Astrocyte of the spinal cord (primary cell): ENCODE measurements around the gene TIMM17A.

Source experiments
- DNase-seq: peaks from one replicate; pipeline ENCODE4 v3.0.0; 2011; ENCODE audit warnings: low read depth, low spot score
- H3K4me3 ChIP-seq: 2 replicates; pipeline ENCODE4 v1.5.1; 2011; ENCODE audit warnings: low read depth, mild to moderate bottlenecking, low read length, moderate library complexity
- in situ Hi-C: cut with HindIII; loops from 2 replicates; pipeline ENCODE4 v1.10.0; 2017; ENCODE audit warnings: low sequenced_read_pairs
- TF ChIP-seq, protein P1 (sequence below): IDR thresholded peaks from 2 replicates; pipeline ENCODE4 v1.5.1; 2012; ENCODE audit warnings: low read depth, mild to moderate bottlenecking, low read length, inconsistent platforms

TIMM17A gene

GRCh38 chr1:201982082-201982622 lies 26.8 kb downstream of the TIMM17A start:
- H3K4me3 ChIP-seq = peak overlapping the region; percentile 53
- peak; percentile 7 for DNase-seq
- in situ Hi-C loops = no loop called here
- TF ChIP-seq, protein P1, sequence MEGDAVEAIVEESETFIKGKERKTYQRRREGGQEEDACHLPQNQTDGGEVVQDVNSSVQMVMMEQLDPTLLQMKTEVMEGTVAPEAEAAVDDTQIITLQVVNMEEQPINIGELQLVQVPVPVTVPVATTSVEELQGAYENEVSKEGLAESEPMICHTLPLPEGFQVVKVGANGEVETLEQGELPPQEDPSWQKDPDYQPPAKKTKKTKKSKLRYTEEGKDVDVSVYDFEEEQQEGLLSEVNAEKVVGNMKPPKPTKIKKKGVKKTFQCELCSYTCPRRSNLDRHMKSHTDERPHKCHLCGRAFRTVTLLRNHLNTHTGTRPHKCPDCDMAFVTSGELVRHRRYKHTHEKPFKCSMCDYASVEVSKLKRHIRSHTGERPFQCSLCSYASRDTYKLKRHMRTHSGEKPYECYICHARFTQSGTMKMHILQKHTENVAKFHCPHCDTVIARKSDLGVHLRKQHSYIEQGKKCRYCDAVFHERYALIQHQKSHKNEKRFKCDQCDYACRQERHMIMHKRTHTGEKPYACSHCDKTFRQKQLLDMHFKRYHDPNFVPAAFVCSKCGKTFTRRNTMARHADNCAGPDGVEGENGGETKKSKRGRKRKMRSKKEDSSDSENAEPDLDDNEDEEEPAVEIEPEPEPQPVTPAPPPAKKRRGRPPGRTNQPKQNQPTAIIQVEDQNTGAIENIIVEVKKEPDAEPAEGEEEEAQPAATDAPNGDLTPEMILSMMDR = no peak

DNA sequence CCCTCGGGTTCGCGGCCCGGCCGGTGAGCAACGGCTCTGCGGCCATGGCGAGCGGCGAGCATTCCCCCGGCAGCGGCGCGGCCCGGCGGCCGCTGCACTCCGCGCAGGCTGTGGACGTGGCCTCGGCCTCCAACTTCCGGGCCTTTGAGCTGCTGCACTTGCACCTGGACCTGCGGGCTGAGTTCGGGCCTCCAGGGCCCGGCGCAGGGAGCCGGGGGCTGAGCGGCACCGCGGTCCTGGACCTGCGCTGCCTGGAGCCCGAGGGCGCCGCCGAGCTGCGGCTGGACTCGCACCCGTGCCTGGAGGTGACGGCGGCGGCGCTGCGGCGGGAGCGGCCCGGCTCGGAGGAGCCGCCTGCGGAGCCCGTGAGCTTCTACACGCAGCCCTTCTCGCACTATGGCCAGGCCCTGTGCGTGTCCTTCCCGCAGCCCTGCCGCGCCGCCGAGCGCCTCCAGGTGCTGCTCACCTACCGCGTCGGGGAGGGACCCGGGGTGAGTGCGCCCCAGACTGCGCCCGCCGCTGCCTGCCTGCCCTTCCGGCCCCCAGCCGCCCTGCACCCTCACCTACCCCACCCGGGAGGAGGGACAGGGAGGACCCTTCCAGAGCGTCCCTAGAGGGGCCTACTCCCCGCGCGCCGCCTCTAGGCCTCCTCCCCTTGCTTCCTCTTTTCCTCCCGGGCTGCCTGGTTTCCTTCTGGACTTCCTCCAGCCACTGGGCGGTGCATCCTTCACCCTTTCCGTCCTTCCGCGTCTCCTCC lies 27.5 kb downstream of the TIMM17A start, which contains the start of gene RNPEP:
TSS of gene RNPEP (plus strand) at position 26 of the 757 bp plus-strand sequence. CDS start at position 45, 19 bp downstream.
- TF ChIP-seq, protein P1 = no peak
- in situ Hi-C loops = no loop called here
- peak; percentile 67 for DNase-seq
- peak within 1 kb of the TSS; percentile 53 for H3K4me3 ChIP-seq

DNA sequence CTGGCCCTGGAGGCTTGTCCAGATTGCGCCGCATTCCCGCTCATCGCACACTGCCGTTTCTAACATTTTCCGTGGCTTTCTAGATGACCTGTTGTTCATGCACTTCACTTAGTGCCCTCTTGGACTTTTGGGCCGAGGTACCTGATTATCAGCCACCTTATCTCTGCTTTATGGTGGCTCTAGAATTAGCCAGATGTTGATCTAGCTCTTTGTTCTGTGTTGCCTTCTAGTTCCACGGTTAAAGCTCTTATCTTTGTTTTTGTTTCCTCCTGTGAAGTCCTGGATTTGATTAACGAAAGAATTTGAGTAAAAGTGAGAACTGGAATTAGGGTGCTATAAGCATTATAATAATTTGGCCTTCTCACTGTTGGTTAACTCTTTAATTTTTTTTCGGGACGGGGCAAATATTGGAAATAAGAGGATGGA lies 28.1 kb downstream of the TIMM17A start:
- peak overlapping the region; percentile 53 for H3K4me3 ChIP-seq
- in situ Hi-C loops = no loop called here
- TF ChIP-seq, protein P1 = no peak
- no peak for DNase-seq

DNA sequence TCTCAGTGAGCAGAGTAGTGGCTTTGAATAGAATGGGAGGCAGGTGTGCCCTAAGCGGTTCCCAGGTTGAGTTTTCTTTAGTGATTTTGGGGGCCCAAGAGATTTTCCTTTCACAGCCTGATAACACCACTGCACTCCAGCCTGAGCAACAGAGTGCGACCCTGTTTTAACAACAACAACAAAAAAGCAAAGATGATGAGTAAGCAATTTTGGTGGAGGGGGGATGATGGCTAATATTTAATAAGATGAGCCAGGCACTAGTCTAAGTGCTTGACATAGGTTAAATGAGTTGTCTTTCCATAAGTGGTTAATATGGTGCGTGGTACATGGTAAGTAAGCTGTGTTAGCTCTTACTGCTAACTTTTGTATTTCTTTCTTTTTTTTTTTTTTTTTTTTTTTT lies 29.1 kb downstream of the TIMM17A start:
- DNase-seq = no peak
- no peak overlapping the region for H3K4me3 ChIP-seq
- TF ChIP-seq, protein P1 = no peak
- in situ Hi-C loops = no loop called here

DNA sequence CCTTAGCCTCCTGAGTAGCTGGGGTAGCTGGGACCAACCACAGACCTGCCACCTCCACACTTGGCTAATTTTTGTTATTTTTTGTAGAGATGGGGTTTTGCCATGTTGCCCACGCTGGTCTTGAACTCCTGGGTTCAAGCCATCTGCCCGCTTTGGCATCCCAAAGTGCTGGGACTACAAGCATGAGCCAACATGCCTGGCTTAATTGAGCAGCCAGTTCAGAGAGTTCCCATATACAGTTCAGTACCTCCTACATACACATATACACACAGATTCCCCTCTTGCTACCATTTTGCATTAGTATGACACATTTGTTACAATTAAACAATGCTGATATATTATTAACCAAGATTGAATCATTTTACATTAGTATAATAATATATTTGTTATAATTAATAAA lies 30.1 kb downstream of the TIMM17A start:
- no peak overlapping the region for H3K4me3 ChIP-seq
- in situ Hi-C loops = no loop called here
- TF ChIP-seq, protein P1 = no peak
- no peak for DNase-seq

- DNase-seq = no peak
- H3K4me3 ChIP-seq = no peak overlapping the region
- TF ChIP-seq, protein P1 = no peak
- in situ Hi-C loops = no loop called here
Observed at GRCh38 chr1:201988601-201989000, 33.3 kb downstream of the TIMM17A start.
